Activated naive CD4-positive, alpha-beta T cell treated with anti-CD3 and anti-CD28 coated beads, Interleukin-2, amount 50 U/mL, for 16 hours (primary cell): ENCODE data around the gene NAALADL2.
"Not testable (repeated sequence)": the region's sequence is repeated elsewhere in the genome, so short reads cannot be mapped to it uniquely, and the experiment has no call there.

ENCODE experiments used
- DNase-seq: peaks from one replicate; pipeline ENCODE4 v3.0.0-alpha.2; 2020

Gene NAALADL2

DNA sequence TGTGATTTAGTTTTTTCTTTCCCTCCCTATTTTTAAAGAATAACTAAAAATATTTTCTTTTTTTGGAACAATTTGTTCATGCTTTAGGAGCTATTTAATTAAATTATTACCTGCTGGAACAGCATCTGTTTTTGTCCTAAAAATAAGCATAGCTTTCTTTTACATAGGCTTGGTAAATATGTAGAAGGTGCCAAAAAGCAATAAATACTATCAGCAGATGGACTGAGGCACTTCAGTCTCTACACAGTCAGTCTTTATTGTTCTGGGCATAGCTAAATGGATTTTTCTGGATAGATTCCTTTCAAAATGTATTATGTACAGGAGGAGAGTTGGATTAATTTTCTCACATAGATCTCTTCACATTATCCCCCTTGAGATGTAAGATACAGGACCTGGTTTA lies 223.5 kb downstream of the NAALADL2 start:
- no peak for DNase-seq

DNA sequence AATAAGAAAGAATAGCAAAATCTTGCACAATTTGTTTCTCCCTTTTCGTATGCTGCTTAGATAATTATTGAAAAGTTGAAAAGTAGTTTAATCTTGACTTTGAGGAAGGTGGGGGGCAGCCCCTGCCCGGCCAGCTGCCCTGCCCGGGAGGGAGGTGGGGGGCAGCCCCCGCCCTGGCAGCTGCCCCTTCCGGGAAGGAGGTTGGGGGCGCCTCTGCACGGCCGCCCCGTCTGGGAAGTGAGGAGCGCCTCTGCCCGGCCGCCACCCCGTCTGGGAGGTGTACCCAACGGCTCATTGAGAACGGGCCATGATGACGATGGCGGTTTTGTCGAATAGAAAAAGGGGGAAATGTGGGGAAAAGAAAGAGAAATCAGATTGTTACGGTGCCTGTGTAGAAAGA lies 228.0 kb downstream of the NAALADL2 start:
- not testable (repeated sequence) for DNase-seq

DNA sequence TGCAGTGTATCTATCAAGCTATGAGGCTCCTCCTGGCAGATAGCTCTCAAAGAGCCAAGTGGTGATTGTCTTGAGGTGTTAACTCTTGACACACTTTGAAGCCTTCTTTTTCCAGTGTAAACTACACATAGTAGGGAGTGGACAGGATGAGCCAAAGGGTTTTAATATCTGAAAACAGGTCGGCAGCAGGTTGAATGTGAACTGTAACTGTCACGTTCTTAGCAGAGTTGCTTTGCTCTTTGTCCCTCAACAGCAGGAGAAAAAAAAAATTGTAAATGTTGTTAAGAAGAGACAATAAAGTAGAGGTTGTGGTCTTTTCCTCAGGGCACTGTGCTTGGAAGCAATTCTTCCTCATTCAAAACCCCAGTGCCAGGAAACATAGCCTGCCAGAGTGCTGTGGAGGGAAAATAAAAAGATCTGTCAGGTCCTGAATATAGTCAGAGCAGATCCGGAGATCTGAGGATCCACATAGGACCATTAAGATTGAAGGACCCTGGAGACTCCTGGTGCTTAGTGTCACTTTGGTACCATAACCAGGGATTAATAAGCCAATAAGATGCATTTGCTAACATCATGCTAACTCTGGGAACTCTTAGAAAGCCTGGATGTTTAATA lies 229.7 kb downstream of the NAALADL2 start:
- DNase-seq: no peak

DNA sequence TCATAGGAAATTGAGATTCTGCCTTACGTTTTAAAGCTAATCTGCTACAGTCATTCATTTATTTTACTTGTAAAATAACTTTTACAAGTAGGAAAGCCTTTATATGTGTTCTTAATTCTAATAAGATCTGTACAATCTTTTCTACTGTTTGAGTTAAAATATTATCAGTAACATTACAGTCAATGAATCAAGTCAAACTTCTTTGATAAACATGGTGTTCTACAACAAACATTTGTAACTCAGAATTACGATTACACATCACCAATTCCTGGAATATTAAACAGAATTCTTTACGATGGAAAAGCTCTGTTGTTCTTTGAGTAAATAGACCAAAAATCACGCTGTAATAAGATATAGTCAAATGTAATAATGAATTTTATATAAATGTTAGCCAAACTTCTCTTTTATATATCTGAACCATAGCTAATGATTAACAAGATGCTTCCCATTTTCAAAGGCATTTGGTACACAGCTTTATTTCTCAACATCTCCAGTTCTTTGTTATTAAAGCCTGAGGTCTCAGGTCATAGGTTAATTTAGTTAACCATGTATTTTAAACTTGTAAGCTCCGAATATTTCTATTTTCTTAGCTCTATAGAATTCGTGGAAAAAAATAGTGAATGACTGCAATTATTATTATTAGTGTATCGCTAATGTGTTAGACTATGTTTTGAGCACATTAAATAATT lies 232.4 kb downstream of the NAALADL2 start:
- no peak for DNase-seq

DNA sequence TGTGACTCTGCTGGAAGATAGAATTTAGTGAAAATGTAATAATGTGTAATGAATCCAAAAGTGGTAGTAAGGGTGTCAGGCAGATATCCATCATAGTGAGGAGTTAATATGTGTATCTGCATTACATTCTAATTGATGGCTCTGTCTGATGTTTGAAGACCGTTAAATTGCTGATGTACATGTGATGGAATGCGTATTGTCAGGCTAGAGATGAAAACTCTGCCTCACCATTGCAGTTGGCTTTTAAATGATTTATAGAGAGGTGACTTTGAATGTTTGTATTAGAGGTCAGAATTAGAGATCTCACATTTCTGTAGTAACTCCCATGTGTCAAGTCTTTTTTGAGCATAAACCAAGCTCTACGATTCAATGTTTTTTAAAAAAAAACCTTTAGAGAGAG lies 234.6 kb downstream of the NAALADL2 start:
- DNase-seq: no peak

DNA sequence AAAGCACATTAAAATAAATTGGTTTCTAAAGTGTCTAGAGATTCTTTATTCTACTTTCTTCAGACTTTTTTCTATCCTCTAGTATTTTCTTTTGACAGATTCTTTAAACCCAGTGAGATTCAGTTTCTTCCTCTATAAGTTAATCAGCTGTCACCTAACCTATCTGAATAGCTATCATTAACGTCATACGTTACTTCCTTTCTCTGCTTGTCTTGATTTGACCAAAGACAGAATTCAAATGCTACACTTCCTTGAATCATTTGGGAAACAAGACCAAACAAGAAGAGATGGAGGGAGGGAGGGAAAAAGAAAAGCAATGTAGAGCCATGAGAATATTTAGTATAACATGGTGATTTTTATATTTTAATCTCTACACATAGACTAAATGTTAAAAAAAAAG lies 235.2 kb downstream of the NAALADL2 start:
- DNase-seq: no peak

DNA sequence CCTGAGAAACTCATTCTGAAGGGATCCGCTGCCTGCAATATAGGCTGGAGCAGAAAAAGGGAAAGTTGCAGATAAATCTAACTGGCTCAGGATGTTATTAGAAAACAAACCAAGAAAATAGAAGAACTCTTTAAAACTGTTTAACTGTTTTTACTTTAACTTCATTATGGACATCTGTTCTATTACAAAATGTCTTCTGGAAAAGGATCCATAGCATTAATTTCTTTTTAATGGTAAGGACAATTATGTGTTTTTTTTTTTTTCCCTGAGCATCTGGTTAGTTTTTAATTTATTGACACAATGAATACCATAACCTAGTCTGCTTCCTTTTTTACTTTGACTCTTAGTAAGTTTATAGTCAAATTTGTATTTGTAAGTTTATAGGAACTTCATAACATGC lies 239.5 kb downstream of the NAALADL2 start:
- no peak for DNase-seq

DNA sequence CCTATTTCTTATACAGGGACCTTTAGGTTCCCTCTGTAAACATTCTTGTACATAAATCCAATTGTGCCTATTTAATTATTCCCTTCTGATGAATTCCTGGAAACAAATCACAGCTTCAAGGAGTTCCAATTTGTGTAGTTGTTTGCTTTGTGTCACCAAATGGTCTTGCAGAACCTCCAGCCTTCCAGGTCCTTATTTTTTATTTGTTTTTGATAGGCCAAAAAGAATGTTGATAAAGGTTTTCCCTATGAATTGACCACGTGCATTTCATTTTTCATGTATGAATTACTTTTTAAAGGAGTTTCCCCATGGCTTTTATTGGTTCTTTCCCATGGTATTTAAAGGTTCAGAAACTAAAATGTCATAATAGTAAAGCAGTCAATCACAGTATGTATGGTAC lies 243.0 kb downstream of the NAALADL2 start:
- no peak for DNase-seq

DNA sequence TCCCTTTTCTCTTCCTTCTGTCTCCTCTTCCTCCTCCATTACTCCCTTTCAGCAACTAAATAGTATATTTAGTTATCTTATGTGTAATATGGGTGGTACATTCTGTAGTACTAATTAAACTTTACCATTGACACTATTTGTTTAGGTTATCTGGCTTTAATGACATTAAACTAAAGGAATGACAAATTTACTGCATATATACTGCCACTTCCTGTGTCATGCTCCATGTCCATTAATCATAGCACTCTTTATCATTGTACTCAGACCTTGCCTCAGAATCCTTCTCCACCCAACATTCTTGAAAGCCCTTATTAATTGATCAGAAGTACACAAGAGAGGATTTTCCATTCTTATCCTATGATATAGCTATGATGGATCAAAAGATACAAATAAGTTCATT lies 244.2 kb downstream of the NAALADL2 start:
- no peak for DNase-seq

DNA sequence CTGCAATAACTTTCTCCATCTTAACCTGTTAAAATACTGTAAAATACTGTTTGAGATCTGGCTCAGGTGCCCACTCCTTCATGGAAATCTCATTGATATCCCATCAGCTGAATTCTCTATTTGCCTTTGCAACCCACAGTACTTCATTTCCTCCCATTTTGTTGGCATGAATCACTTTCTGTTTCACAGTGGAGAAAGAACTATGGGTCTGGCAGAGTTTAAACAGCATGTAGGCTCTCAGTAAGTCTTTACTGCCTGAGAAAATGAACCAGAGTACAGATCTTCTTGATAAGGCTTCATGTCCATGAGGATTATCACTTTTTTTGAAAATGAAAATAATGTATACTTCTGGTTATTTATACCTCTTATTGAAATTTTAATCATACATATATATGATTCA lies 245.9 kb downstream of the NAALADL2 start:
- no peak for DNase-seq

DNA sequence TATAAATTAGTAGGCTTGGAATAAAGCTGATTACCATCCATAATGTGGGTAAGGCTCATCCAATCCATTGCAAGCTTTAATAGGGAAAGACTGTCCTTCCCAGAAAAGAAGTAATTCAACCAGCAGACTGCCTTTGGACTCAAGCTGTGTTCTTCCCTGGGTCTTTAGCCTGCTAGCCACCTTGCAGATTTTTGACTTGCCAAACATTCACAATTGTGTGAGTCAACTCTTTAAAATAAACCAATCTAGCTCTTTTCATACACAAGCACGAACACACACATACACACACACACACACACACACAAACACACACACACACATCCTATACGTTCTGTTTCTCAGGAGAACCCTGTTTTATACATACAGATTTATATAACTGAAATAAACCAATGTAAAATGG lies 248.1 kb downstream of the NAALADL2 start:
- no peak for DNase-seq

DNA sequence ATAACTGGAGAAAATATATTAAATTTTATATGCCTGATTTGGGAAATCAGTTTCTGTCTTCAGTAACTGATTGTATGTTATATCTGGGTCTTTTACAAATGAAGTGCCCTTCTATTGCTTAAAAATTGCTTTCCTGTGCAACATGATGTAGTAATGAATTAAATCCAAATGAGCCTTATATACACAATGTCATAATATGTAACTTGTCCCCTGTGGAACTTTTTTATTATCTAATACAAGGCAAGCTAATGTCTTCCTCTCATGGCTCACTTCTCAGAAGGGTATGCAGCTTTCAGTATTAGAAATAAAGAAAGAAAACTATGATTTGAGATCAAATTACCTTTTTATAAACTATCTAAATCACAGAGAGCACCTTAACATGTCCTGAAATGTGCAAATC lies 248.9 kb downstream of the NAALADL2 start:
- DNase-seq: no peak

DNA sequence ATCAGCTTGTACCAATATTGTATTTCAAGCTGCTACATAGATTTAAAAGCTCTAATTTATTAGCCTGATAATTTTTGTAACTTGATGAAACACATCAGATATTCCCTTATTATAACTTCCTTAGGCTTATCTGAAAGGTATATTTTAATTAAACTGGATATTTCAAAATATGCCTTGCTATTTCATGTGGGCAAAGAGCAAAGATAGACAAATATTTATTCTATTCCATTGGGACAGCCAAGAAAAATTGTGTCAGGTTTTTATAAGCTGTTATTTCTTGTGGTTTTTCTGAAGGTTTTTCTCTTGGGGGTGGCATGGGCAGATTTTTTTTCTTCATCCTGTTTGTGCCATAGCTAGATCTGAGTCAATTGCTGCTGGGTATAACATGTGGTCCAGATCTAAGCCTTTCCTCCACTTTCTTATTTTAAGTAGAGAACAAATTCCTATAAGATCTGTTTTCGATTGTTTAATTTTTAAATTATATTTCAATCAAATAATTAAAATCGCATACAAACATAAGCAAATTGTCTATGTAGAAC lies 249.5 kb downstream of the NAALADL2 start:
- no peak for DNase-seq

DNA sequence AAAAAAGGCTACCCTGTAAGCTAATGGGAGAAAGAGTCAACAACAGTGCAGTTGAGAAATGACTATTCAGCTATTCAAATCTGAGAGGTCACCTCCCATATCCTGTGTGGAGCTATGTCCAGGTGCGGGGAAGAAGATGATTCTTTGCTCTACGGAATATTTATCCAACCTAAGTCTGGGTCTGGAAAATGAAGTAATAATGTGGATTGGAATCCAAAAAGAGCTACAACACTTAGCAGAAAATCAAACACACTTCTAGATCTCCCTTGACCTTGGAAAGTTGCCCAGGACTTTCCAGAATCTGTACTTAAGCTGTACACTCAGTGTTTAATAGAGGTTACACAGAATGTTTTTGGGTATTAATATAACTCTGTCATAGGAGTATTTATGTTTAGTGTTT lies 251.9 kb downstream of the NAALADL2 start:
- DNase-seq: no peak

DNA sequence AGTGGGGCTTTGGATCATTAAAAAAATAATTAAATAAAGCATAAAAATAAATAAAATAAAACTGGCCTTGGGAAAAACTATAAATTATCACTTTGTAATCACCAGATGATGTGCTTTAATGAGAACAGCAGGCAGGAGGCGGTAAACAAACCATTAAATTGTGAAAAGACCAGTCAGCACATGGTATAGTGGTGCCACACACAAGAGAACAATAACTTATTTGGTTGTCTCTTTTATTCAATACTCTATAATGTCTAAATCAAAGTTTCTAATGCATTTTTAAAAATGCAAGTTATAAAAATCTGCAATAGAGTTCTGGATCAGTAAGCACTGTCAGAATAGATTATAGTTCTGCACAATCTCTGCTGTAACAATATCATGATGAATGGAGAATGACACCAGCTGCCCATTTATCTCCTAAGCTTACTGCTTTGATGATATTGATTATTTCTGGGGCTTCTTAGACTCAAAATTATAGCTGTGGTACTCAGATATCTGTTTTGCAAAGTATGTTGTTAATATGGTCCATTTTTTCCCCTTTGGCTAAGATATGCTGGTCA lies 259.3 kb downstream of the NAALADL2 start:
- no peak for DNase-seq

DNA sequence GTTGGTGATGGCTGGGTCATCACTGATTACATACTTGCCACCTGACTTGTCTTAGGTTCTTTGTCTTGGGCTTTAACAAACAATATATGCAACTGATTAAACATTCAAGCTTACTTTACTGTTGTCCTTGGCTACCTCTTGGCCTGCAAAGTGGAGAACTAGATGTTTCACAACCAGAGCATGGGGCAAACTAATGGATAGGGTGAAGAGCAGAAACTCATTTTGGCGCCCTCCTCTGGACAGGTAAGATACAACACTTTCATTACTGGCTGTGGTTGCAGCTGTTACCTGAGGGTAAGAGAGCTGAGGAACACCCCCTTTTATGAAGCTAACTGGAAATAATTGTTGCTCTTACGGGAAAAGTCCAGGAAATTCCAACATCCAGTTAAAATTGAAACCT lies 262.1 kb downstream of the NAALADL2 start:
- no peak for DNase-seq

DNA sequence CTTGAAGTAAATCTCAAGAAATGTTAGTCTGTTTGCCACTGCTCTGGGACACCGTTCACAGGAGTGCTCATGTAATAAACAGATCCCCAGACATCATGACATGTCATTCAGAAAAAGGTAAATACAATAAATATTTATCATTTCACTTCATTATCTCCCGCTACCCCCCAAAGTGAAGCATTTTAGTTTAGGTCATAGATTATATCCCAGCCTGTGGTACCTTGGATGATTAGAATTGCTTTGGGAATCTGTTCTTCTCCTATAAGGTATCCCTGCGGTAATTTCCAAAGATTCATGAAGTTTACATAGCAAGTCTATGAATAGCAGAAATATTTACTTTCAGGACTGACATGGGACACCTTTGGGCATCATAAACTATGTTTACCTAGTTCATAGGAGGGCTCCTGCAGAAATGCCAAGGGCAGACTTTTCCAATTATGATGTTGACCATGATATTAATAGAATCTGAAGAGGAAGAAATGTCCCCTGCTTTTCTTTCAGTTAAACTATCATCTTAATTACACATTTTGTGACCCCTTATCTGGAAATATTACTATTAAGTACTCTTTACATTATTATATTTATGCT lies 268.0 kb downstream of the NAALADL2 start:
- no peak for DNase-seq

DNA sequence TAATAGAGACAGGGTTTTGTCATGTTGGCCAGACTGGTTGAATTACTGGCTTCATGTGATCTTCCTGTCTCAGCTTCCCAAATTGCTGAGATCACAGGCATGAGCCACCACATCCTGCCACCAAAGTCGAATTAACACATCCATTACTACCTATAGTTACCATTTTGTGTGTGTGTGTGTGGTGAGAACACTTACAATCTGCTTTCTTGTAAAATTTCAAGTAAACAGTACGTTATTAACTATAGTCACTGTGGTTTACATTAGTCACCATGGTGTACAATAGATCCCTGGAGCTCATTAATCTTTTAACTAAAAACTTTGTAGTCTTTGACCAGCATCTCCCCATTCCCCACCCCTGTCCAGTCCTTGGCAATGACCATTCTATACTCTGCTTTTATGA lies 270.0 kb downstream of the NAALADL2 start:
- DNase-seq: no peak

DNA sequence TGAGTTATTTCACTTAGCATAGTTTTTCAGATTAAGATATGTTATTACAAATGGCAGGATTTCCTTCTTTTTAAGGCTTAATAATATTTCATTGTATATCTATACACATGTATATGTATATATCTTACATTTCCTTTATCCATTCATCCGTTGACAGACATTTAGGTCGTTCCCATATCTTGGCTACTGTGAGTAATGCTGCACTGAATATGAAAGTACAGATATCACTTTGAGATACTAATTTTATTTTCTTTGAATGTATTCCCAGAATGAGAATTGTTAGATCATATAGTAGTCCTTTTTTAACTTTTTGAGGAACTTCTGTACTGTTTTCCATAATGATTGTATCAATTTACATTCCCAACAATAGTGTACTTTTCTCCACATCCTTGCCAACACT lies 270.4 kb downstream of the NAALADL2 start:
- no peak for DNase-seq

DNA sequence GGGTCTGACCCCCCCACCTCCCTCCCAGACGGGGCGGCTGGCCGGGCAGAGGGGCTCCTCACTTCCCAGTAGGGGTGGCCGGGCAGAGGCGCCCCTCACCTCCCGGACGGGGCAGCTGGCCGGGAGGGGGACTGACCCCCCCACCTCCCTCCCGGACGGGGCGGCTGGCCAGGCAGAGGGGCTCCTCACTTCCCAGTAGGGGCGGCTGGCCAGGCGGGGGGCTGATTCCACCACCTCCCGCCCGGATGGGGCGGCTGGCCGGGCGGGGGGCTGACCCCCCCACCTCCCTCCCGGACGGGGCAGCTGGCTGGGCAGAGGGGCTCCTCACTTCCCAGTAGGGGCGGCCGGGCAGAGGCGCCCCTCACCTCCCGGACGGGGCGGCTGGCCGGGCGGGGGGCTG lies 272.7 kb downstream of the NAALADL2 start:
- not testable (repeated sequence) for DNase-seq

DNA sequence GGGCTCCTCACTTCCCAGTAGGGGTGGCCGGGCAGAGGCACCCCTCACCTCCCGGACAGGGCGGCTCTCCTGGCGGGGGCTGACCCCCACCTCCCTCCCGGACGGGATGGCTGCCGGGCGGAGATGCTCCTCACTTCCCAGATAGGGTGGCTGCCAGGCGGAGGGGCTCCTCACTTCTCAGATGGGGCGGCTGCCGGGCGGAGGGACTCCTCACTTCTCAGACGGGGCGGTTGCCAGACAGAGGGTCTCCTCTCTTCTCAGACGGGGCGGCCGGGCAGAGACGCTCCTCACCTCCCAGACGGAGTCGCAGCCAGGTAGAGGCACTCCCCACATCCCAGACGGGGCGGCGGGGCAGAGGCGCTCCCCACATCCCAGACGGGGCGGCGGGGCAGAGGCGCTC lies 273.6 kb downstream of the NAALADL2 start:
- not testable (repeated sequence) for DNase-seq

DNA sequence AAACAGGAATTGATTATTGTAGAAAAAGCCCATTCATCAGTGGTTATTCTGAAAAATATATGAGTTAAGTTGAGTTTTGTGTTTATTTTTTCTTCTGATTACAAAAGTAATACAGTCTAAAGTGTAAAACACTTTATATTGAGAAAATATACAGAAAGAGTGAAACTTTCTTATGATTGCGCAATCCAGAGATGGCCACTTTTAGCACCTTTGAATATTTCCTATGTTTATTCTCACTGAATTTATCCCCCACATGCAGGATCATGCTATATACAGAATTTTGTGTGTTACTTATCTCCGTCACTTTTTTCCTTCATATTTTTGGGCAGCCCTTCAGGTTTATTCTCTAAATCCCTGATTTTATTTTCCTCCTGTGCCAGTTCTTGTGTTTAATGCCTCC lies 285.2 kb downstream of the NAALADL2 start:
- DNase-seq: no peak

DNA sequence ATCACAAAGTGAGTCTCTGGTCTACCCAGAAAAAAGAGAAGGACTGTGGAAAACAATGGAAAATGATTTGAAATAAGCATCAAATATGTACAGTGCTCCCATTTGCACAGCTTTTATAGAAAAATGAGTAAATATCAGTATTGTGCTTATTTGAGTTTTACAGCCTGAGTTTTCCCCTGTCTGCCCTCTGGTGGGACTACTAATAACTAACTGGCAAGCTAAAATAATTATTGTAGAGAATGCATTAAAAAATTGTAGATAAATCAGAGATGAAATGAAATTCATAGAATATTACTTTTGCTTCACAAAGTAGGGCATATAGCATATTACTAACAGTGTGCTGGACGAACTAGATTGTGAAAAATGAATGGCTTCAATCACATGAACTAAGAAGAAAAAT lies 287.1 kb downstream of the NAALADL2 start:
- DNase-seq: no peak

DNA sequence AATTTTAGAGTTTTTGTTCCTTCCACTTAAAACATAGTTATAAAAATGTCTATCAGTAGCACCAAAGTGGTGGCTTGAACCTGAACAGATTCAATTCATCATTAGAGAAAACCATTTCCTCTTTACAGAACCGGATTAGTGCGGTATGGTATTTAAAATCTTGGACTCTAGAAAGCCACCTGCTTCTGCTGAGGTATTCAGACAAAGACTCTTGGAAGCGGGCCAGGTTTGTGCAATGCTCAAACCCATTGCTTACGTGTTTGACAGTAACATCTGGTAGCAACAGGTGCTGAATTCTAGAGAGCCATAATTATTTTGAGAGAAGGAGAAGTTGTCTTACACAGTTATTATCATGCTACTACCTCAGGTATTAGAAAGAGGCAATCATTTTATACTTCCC lies 290.5 kb downstream of the NAALADL2 start:
- DNase-seq: no peak
